Natural killer cell (primary cell): ENCODE data around the gene SPTB. TPM values are rescaled to one million over a fixed set of nuclear protein-coding genes. Genes with fewer than 3 reads are reported as not detected.

Experiments used
- ATAC-seq, 3 donors: fragments of 150-1000 bp in 2 of 3; fragments of 200-7000 bp in 1 of 3; cut with Tn5 transposase; 1 replicate in 1 of 3; 2 replicates in 2 of 3; pipeline ENCODE4 v1.10.0; 2021; ENCODE audit warnings: mild to moderate bottlenecking in 2 of 3, moderate library complexity in 2 of 3
- DNase-seq, 2 donors: peaks; one replicate each; pipeline versions ENCODE4 v3.0.0 to v3.0.0-alpha.2; 2013 to 2021; ENCODE audit warnings: mixed read lengths in 1 of 2
- H3K27ac ChIP-seq: one replicate; pipeline ENCODE4 v1.5.1; 2013; ENCODE audit warnings: mild to moderate bottlenecking, low read length
- H3K27me3 ChIP-seq: one replicate; pipeline ENCODE4 v1.6.1; 2013; ENCODE audit warnings: low read length; ENCODE audit not compliant: control insufficient read depth, insufficient read depth
- H3K36me3 ChIP-seq: one replicate; pipeline ENCODE4 v1.6.1; 2013; ENCODE audit warnings: low read length; ENCODE audit not compliant: control insufficient read depth, insufficient read depth
- H3K4me1 ChIP-seq: one replicate; pipeline ENCODE4 v1.6.1; 2013; ENCODE audit warnings: low read length; ENCODE audit not compliant: control insufficient read depth, insufficient read depth
- H3K4me3 ChIP-seq: one replicate; pipeline ENCODE4 v1.5.1; 2013; ENCODE audit warnings: low read length
- H3K9me3 ChIP-seq: one replicate; pipeline ENCODE4 v1.6.1; 2013; ENCODE audit warnings: low read length; ENCODE audit not compliant: control insufficient read depth, insufficient read depth
- H3K27ac Mint-ChIP-seq, 2 donors: one replicate each; pipeline ENCODE4 v1.8.0; 2022; ENCODE audit warnings: mild to moderate bottlenecking in 2 of 2, mixed read lengths in 2 of 2, moderate library complexity in 1 of 2
- H3K27me3 Mint-ChIP-seq, 2 donors: one replicate each; pipeline ENCODE4 v1.8.0; 2022; ENCODE audit warnings: low read depth in 2 of 2, mixed read lengths in 2 of 2
- H3K36me3 Mint-ChIP-seq: one replicate; pipeline ENCODE4 v1.8.0; 2022; ENCODE audit warnings: mixed read lengths
- H3K4me1 Mint-ChIP-seq, 2 donors: one replicate each; pipeline ENCODE4 v1.8.0; 2022; ENCODE audit warnings: mixed read lengths in 2 of 2
- H3K4me3 Mint-ChIP-seq: one replicate; pipeline ENCODE4 v1.8.0; 2022; ENCODE audit warnings: mild to moderate bottlenecking, moderate library complexity, mixed read lengths
- H3K9me3 Mint-ChIP-seq, 2 donors: one replicate each; pipeline ENCODE4 v1.8.0; 2022; ENCODE audit warnings: mixed read lengths in 2 of 2
- CTCF ChIP-seq: fragments of 200-600 bp; IDR thresholded peaks from one replicate; pipeline ENCODE4 v1.8.0; 2022; ENCODE audit warnings: antibody characterized with exemption
- WGBS: methylation state at CpG from one replicate; pipeline ENCODE4 v1.1.7; 2013; ENCODE audit warnings: missing lambda C conversion rate; ENCODE audit not compliant: insufficient coverage; 5-methylcytosine and 5-hydroxymethylcytosine counted together
- intact Hi-C: fragments of 100-400 bp; cut with micrococcal nuclease; formaldehyde crosslinking; loops from one replicate; pipeline ENCODE4 v1.14.2; 2022
- total RNA-seq, 4 donors: library from RNA; stranded (reverse); fragments of 120-200 nt in 1 of 4; gene quantifications; one replicate each; pipeline versions ENCODE4 v1.2.3 to v1.2.4, GENCODE V29; 2013 to 2022

The SPTB gene
- total RNA-seq, 3 donors from 2014 or later (not counting 1 experiment from before 2014, with no cell fraction given), result 0.07 to 0.59 (median 0.13) TPM

- H3K27me3 ChIP-seq, result no peaks in the 10 kb centered on the region
- H3K4me3 ChIP-seq, result no peak overlapping the region
- H3K36me3 ChIP-seq, result no peaks in the 10 kb centered on the region
- 93% methylated on average over 1 of the region's 1 CpG for WGBS
- H3K27ac ChIP-seq, result no peak overlapping the region
- H3K9me3 Mint-ChIP-seq, result no peaks in the 10 kb centered on the region
- intact Hi-C loops, result loop anchor here (5.0 to 10.0 kb wide), 2 partner anchors 36 to 197 kb away; partner anchors contain the start of genes ZBTB1 and ZBTB25
- H3K27ac Mint-ChIP-seq, result no peak overlapping the region
- peaks cover 56% of the 10 kb centered on the region for H3K4me1 ChIP-seq
- H3K36me3 Mint-ChIP-seq, result no peaks in the 10 kb centered on the region
- H3K4me3 Mint-ChIP-seq, result no peak overlapping the region
- H3K9me3 ChIP-seq, result no peaks in the 10 kb centered on the region
- ATAC-seq, result no peak
- no peak for TF ChIP-seq CTCF
- peaks cover 51 to 53% of the 10 kb centered on the region in 2 donors for H3K4me1 Mint-ChIP-seq
- no peak for DNase-seq
- no peaks in the 10 kb centered on the region for H3K27me3 Mint-ChIP-seq
Measured at GRCh38 chr14:64701660-64702059, 178.0 kb downstream of the SPTB start.

DNA sequence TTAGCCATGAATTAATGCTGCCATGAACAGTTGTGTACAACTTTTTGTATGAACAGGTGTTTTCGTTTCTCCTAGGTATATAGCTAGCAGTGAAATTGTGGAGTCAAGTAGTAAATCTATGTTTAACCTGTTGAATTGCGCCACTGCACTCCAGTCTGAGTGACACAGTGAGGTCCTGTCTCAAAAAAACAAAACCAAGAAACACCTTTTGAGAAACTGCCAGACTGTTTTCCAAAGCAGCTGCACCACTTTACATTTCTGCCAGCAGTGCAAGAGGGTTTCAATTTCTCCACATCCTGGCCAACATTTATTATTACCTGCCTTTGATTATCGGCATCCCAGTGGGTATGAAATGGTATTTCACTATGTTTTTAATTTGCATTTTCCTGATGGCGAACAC is 178.8 kb downstream of the SPTB start:
- Mint-ChIP-seq H3K27ac (no peak overlapping the region), H3K27me3 (no peaks in the 10 kb centered on the region), H3K4me3 (no peak overlapping the region), H3K9me3 (no peaks in the 10 kb centered on the region), H3K4me1 (peaks cover 51 to 53% of the 10 kb centered on the region in 2 donors), H3K36me3 (no peaks in the 10 kb centered on the region)
- WGBS, result 96% methylated on average over 4 of the region's 4 CpGs
- TF ChIP-seq CTCF, result no peak
- Histone ChIP-seq H3K4me3 (no peak overlapping the region), H3K4me1 (peaks cover 56% of the 10 kb centered on the region), H3K27ac (no peak overlapping the region), H3K9me3 (no peaks in the 10 kb centered on the region), H3K27me3 (no peaks in the 10 kb centered on the region), H3K36me3 (no peaks in the 10 kb centered on the region)
- no peak for ATAC-seq
- intact Hi-C loops, result loop anchor here (5.0 to 10.0 kb wide), 2 partner anchors 36 to 196 kb away; partner anchors contain the start of genes ZBTB1 and ZBTB25
- DNase-seq, result no peak

DNA sequence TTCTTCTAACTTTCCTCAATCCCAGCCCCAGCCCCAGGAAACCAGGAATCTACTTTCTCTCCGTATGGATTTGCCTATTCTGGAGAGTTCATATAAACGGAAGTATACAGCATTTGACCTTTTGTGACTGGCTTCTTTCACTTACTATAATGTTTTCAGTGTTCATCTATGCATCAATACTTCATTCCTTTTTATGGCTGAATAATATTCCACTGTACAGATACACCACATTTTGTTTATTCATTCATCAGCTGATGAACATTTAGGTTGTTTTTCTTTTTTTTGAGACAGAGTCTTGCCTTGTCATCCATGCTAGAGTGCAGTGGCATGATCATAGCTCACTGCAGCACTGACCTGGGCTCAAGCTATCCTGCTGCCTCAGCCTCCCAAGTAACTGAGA is 179.4 kb downstream of the SPTB start:
- no peak for DNase-seq
- WGBS, result 90% methylated on average over 2 of the region's 2 CpGs
- no peaks in the 10 kb centered on the region for H3K9me3 Mint-ChIP-seq
- no peak for ATAC-seq
- peaks cover 50 to 53% of the 10 kb centered on the region in 2 donors for H3K4me1 Mint-ChIP-seq
- Histone ChIP-seq H3K4me3 (no peak overlapping the region), H3K27me3 (no peaks in the 10 kb centered on the region), H3K4me1 (peaks cover 50% of the 10 kb centered on the region), H3K27ac (no peak overlapping the region), H3K9me3 (no peaks in the 10 kb centered on the region), H3K36me3 (no peaks in the 10 kb centered on the region)
- no peak for TF ChIP-seq CTCF
- no peaks in the 10 kb centered on the region for H3K27me3 Mint-ChIP-seq
- no peaks in the 10 kb centered on the region for H3K36me3 Mint-ChIP-seq
- intact Hi-C loops, result loop anchor here (5.0 to 10.0 kb wide), 2 partner anchors 37 to 195 kb away; partner anchors contain the start of genes ZBTB1 and ZBTB25
- no peak overlapping the region for H3K27ac Mint-ChIP-seq
- H3K4me3 Mint-ChIP-seq, result no peak overlapping the region

- H3K9me3 Mint-ChIP-seq, result no peaks in the 10 kb centered on the region
- no peak overlapping the region for H3K4me3 Mint-ChIP-seq
- Histone ChIP-seq H3K27me3 (no peaks in the 10 kb centered on the region), H3K27ac (no peak overlapping the region), H3K4me1 (peaks cover 46% of the 10 kb centered on the region), H3K4me3 (no peak overlapping the region), H3K9me3 (no peaks in the 10 kb centered on the region), H3K36me3 (no peaks in the 10 kb centered on the region)
- peak in 1 of 3 donors; percentile 62 for ATAC-seq
- H3K36me3 Mint-ChIP-seq, result no peaks in the 10 kb centered on the region
- TF ChIP-seq CTCF, result no peak
- H3K4me1 Mint-ChIP-seq, result peaks cover 49 to 59% of the 10 kb centered on the region in 2 donors
- intact Hi-C loops, result no loop called here
- DNase-seq, result peak in 1 of 2 donors; percentile 52
- H3K27ac Mint-ChIP-seq, result no peak overlapping the region
- WGBS, result 55% methylated on average over 7 of the region's 7 CpGs
- no peaks in the 10 kb centered on the region for H3K27me3 Mint-ChIP-seq
Measured at GRCh38 chr14:64698903-64699302, 180.8 kb downstream of the SPTB start.
